ENCODE measurements around the gene FAM163B.
A peak's percentile ranks its signal among the peaks of the same experiment; 100 is the strongest.

Gene FAM163B

GRCh38 chr9:133532937-133533668 lies 76.1 kb downstream of the FAM163B start (continued):
- no peak for TF ChIP-seq ZNF777 (tag by site-specific recombination; IDR thresholded peaks at IDR 0.05; ENCODE audit: borderline replicate concordance)
- TF ChIP-seq ZNF449 (tag by site-specific recombination; IDR thresholded peaks at IDR 0.05) = no peak
- peak; percentile 85; the same call in 1 of the 2 replicates for TF ChIP-seq KLF7 (tag by site-specific recombination; IDR thresholded peaks at IDR 0.05; ENCODE audit: borderline replicate concordance)
- TF ChIP-seq PRDM1 (tag by site-specific recombination; IDR thresholded peaks at IDR 0.05) = no peak
- TF ChIP-seq GLI2 (tag by site-specific recombination; IDR thresholded peaks at IDR 0.05; ENCODE audit: borderline replicate concordance, low read depth) = no peak
- TF ChIP-seq ZSCAN30 (tag by site-specific recombination; IDR thresholded peaks at IDR 0.05) = 0 out of 2 replicates have a peak, but pooled peaks have one; percentile 25
- TF ChIP-seq ZNF776 (tag by site-specific recombination; IDR thresholded peaks at IDR 0.05; ENCODE audit: borderline replicate concordance) = 0 out of 2 replicates have a peak, but pooled peaks have one; percentile 35
- no peak for TF ChIP-seq ZNF529 (tag by site-specific recombination; IDR thresholded peaks at IDR 0.05; ENCODE audit: insufficient replicate concordance)
- TF ChIP-seq BCL11B (tag by site-specific recombination; IDR thresholded peaks at IDR 0.05; ENCODE audit: low read depth) = no peak
- TF ChIP-seq RBAK (tag by site-specific recombination; IDR thresholded peaks at IDR 0.05) = no peak
- no peak for TF ChIP-seq HOXC10 (CRISPR knock-in tag; IDR thresholded peaks at IDR 0.05)
- no peak for TF ChIP-seq ZNF596 (tag by site-specific recombination; IDR thresholded peaks at IDR 0.05)
- TF ChIP-seq ZNF26 (tag by site-specific recombination; IDR thresholded peaks at IDR 0.05) = no peak
- peak; percentile 84; the same call in 1 of the 2 replicates for TF ChIP-seq ZNF391 (tag by site-specific recombination; IDR thresholded peaks at IDR 0.05; ENCODE audit: borderline replicate concordance, low read depth)
- no peak for TF ChIP-seq REST (tag by site-specific recombination; IDR thresholded peaks at IDR 0.05)
- no peak for TF ChIP-seq ZNF138 (tag by site-specific recombination; IDR thresholded peaks at IDR 0.05; ENCODE audit: borderline replicate concordance)
- peak; percentile 87 for TF ChIP-seq KLF1 (tag by site-specific recombination; IDR thresholded peaks at IDR 0.05)
- TF ChIP-seq ZNF791 (tag by site-specific recombination; IDR thresholded peaks at IDR 0.05) = no peak
- peak; percentile 80 for TF ChIP-seq YY2 (tag by site-specific recombination; IDR thresholded peaks at IDR 0.05)
- no peak for TF ChIP-seq ZNF292 (tag by site-specific recombination; IDR thresholded peaks at IDR 0.05; ENCODE audit: borderline replicate concordance, low read depth)
- no peak for TF ChIP-seq GLIS2 (tag by site-specific recombination; IDR thresholded peaks at IDR 0.05)
- TF ChIP-seq ZNF18 (tag by site-specific recombination; IDR thresholded peaks at IDR 0.05) = 0 out of 2 replicates have a peak, but pooled peaks have one; percentile 31
- no peak for TF ChIP-seq ZNF548 (tag by site-specific recombination; IDR thresholded peaks at IDR 0.05)
- TF ChIP-seq ZNF580 (tag by site-specific recombination; IDR thresholded peaks at IDR 0.05) = no peak
- no peak for TF ChIP-seq ZNF221 (tag by site-specific recombination; IDR thresholded peaks at IDR 0.05; ENCODE audit: borderline replicate concordance)
- peak; percentile 93 for TF ChIP-seq CTCF (tag by site-specific recombination; IDR thresholded peaks at IDR 0.05)
- no peak for TF ChIP-seq BCL6B (tag by site-specific recombination; IDR thresholded peaks at IDR 0.05)
- TF ChIP-seq ZNF530 (tag by site-specific recombination; IDR thresholded peaks at IDR 0.05; ENCODE audit: low read depth) = no peak
